Measurements from ENCODE around the gene NBPF3.
"Not testable (repeated sequence)": the region's sequence is repeated elsewhere in the genome, so short reads cannot be mapped to it uniquely, and the experiment has no call there.

NBPF3 gene

GRCh38 chr1:21421307-21421706 lies 18.6 kb upstream of the NBPF3 start:
- WGBS, 2 experiments (ENCODE audit: insufficient coverage in 2 of 2) = 84 to 94% methylated on average over 7 to 8 of the region's 8 CpGs
- H3K36me3 ChIP-seq (ENCODE audit: control insufficient read depth, insufficient read depth, low read length); H3K9me3 ChIP-seq (ENCODE audit: control insufficient read depth, low read length); H3K4me3 ChIP-seq (ENCODE audit: extremely low read depth, insufficient read depth, low read length, poor library complexity, severe bottlenecking); H3K4me1 ChIP-seq (ENCODE audit: control insufficient read depth, insufficient read depth, low read length, poor library complexity, severe bottlenecking); H3K27ac ChIP-seq (ENCODE audit: low read depth, low read length, severe bottlenecking): not testable (repeated sequence)

DNA sequence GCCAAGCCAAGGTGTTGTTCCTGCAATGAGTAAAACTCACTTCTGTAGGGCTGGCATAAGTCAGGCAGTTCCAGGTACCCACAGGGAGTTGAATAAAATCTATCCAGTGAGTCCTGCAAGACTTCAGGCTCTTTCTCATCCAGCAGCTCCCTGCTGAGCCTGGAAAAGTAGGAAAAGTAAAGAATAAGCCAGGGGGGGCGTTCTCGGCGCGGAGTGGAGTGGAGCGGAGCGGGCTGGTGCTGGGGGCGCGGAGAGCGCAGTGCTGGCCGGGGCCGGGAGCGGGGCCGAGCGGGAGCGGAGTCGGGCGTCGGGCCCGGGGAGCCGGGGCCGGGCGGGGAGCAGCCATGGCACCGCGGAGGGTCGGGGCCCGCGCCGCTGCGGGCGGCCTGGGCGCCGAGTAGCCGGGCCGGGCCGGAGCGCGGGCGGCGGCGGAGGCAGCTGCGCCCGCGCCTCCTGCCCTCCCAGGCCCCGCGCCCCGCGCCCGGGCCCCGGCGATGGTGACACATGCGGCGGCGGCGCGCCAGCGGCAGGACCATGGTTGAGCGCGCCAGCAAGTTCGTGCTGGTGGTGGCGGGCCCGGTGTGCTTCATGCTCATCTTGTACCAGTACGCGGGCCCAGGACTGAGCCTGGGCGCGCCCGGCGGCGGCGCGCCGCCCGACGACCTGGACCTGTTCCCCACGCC lies 12.0 kb upstream of the NBPF3 start:
- H3K9me3 ChIP-seq (ENCODE audit: control insufficient read depth, low read length); H3K4me3 ChIP-seq (ENCODE audit: extremely low read depth, insufficient read depth, low read length, poor library complexity, severe bottlenecking); H3K4me1 ChIP-seq (ENCODE audit: control insufficient read depth, insufficient read depth, low read length, poor library complexity, severe bottlenecking); H3K36me3 ChIP-seq (ENCODE audit: control insufficient read depth, insufficient read depth, low read length); H3K27ac ChIP-seq (ENCODE audit: low read depth, low read length, severe bottlenecking): not testable (repeated sequence)
- 3% methylated on average over 13 of the region's 74 CpGs; no CpG with 5 or more reads in 1 of the 2 experiments for WGBS, 2 experiments (ENCODE audit: insufficient coverage in 2 of 2)

DNA sequence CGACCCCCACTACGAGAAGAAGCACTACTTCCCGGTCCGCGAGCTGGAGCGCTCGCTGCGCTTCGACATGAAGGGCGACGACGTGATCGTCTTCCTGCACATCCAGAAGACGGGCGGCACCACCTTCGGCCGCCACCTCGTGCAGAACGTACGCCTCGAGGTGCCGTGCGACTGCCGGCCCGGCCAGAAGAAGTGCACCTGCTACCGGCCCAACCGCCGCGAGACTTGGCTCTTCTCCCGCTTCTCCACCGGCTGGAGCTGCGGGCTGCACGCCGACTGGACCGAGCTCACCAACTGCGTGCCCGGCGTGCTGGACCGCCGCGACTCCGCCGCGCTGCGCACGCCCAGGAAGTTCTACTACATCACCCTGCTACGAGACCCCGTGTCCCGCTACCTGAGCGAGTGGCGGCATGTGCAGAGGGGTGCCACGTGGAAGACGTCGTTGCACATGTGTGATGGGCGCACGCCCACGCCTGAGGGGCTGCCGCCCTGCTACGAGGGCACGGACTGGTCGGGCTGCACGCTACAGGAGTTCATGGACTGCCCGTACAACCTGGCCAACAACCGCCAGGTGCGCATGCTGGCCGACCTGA lies 11.4 kb upstream of the NBPF3 start:
- H3K9me3 ChIP-seq (ENCODE audit: control insufficient read depth, low read length); H3K27ac ChIP-seq (ENCODE audit: low read depth, low read length, severe bottlenecking); H3K4me1 ChIP-seq (ENCODE audit: control insufficient read depth, insufficient read depth, low read length, poor library complexity, severe bottlenecking); H3K36me3 ChIP-seq (ENCODE audit: control insufficient read depth, insufficient read depth, low read length); H3K4me3 ChIP-seq (ENCODE audit: extremely low read depth, insufficient read depth, low read length, poor library complexity, severe bottlenecking): not testable (repeated sequence)
- 93 to 95% methylated on average over 4 to 13 of the region's 66 CpGs for WGBS, 2 experiments (ENCODE audit: insufficient coverage in 2 of 2)

DNA sequence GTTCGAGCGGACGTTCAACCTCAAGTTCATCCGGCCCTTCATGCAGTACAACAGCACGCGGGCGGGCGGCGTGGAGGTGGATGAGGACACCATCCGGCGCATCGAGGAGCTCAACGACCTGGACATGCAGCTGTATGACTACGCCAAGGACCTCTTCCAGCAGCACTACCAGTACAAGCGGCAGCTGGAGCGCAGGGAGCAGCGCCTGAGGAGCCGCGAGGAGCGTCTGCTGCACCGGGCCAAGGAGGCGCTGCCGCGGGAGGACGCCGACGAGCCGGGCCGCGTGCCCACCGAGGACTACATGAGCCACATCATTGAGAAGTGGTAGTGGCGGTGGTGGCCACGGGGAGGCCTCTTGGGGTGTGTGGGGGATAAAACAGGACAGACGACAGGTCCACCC lies 10.7 kb upstream of the NBPF3 start:
- H3K4me1 ChIP-seq (ENCODE audit: control insufficient read depth, insufficient read depth, low read length, poor library complexity, severe bottlenecking); H3K36me3 ChIP-seq (ENCODE audit: control insufficient read depth, insufficient read depth, low read length); H3K4me3 ChIP-seq (ENCODE audit: extremely low read depth, insufficient read depth, low read length, poor library complexity, severe bottlenecking); H3K9me3 ChIP-seq (ENCODE audit: control insufficient read depth, low read length); H3K27ac ChIP-seq (ENCODE audit: low read depth, low read length, severe bottlenecking): not testable (repeated sequence)
- WGBS, 2 experiments (ENCODE audit: insufficient coverage in 2 of 2) = 95 to 100% methylated on average over 1 to 32 of the region's 34 CpGs

- WGBS, 2 experiments (ENCODE audit: insufficient coverage in 2 of 2) = 83 to 100% methylated on average over 1 of the region's 6 CpGs
- not testable (repeated sequence) for H3K4me1 ChIP-seq (ENCODE audit: control insufficient read depth, insufficient read depth, low read length, poor library complexity, severe bottlenecking); H3K9me3 ChIP-seq (ENCODE audit: control insufficient read depth, low read length); H3K36me3 ChIP-seq (ENCODE audit: control insufficient read depth, insufficient read depth, low read length); H3K27ac ChIP-seq (ENCODE audit: low read depth, low read length, severe bottlenecking); H3K4me3 ChIP-seq (ENCODE audit: extremely low read depth, insufficient read depth, low read length, poor library complexity, severe bottlenecking)
These were observed 9.1 kb upstream of the NBPF3 start for GRCh38 chr1:21430875-21431274.

DNA sequence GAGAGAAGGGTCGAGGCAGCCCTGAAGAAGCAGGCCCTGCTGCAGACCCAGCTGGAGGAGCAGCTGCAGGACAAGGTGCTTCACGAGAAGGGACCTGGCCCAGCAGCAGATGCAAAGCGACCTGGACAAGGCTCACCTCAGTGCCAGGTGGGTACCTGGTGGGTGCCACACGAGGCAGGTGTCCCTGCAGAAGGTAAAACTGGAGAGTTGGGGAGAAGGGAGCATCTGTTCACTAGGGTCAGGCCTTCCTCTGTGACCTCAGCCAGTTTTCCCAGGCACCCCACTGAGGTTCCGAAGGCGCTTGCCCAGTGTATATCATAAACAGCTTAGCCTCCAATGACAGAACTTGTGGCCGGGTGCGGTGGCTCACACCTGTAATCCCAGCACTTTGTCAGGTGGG lies 5.5 kb upstream of the NBPF3 start:
- Histone ChIP-seq H3K9me3 (ENCODE audit: control insufficient read depth, low read length) (no peaks in the 10 kb centered on the region), H3K4me1 (ENCODE audit: control insufficient read depth, insufficient read depth, low read length, poor library complexity, severe bottlenecking) (no peaks in the 10 kb centered on the region), H3K4me3 (ENCODE audit: extremely low read depth, insufficient read depth, low read length, poor library complexity, severe bottlenecking) (no peak overlapping the region), H3K27ac (ENCODE audit: low read depth, low read length, severe bottlenecking) (no peak overlapping the region), H3K36me3 (ENCODE audit: control insufficient read depth, insufficient read depth, low read length) (no peaks in the 10 kb centered on the region)
- WGBS, 2 experiments (ENCODE audit: insufficient coverage in 2 of 2) = 82 to 91% methylated on average over 8 of the region's 8 CpGs

DNA sequence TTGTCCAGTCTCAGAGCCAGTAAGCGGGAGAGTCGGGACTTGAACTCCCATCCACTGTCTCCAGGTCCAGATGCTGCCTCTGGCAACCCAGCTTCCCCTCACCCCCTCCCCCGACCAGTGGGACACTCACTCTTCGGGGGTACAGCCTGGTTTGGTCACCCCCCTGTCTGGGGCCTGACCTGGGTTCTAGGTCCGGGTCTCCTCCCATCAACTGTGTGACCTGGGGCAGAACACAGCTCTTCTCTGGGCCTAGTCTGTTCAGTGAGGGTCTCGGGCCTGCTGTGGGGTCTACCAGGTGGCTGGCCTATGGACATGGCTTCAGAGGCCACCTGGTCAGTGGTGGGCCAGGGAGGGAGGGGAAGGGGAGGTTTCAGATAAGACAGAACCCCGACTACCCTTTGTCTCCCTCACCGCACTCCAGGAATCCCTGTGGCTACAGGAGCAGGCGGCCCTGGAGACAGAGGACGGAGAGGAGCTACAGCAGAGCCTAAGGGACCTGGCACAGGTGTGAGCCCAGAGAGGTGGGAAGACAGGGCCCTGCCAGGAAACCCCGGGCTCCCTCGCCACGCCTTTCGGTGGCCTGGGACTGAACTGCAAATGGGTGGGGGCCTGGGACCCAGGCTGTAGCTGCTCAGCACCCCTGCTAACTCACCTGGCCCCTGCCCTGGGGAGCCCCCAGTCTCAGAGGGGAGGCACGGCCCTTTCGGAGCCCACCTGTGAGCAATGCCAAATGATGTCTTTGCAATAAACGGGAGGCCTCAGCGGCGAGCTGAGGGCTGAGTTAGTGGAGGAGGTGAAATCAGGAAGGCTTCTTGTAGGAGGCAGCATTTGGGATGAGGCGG lies 4.1 kb upstream of the NBPF3 start:
- Histone ChIP-seq H3K4me1 (ENCODE audit: control insufficient read depth, insufficient read depth, low read length, poor library complexity, severe bottlenecking) (no peaks in the 10 kb centered on the region), H3K27ac (ENCODE audit: low read depth, low read length, severe bottlenecking) (no peak overlapping the region), H3K36me3 (ENCODE audit: control insufficient read depth, insufficient read depth, low read length) (no peaks in the 10 kb centered on the region), H3K9me3 (ENCODE audit: control insufficient read depth, low read length) (no peaks in the 10 kb centered on the region), H3K4me3 (ENCODE audit: extremely low read depth, insufficient read depth, low read length, poor library complexity, severe bottlenecking) (peak overlapping the region; percentile 18)
- 89 to 90% methylated on average over 17 to 19 of the region's 20 CpGs for WGBS, 2 experiments (ENCODE audit: insufficient coverage in 2 of 2)

- Histone ChIP-seq H3K4me3 (ENCODE audit: extremely low read depth, insufficient read depth, low read length, poor library complexity, severe bottlenecking) (peak overlapping the region; percentile 18), H3K4me1 (ENCODE audit: control insufficient read depth, insufficient read depth, low read length, poor library complexity, severe bottlenecking) (no peaks in the 10 kb centered on the region), H3K36me3 (ENCODE audit: control insufficient read depth, insufficient read depth, low read length) (no peaks in the 10 kb centered on the region), H3K27ac (ENCODE audit: low read depth, low read length, severe bottlenecking) (no peak overlapping the region), H3K9me3 (ENCODE audit: control insufficient read depth, low read length) (no peaks in the 10 kb centered on the region)
- 16 to 23% methylated on average over 23 to 34 of the region's 43 CpGs for WGBS, 2 experiments (ENCODE audit: insufficient coverage in 2 of 2)
These were observed 3.2 kb upstream of the NBPF3 start for GRCh38 chr1:21436488-21437340.

- no peaks in the 10 kb centered on the region for H3K36me3 ChIP-seq (ENCODE audit: control insufficient read depth, insufficient read depth, low read length)
- WGBS, 2 experiments (ENCODE audit: insufficient coverage in 2 of 2) = 87 to 91% methylated on average over 14 to 15 of the region's 15 CpGs
These were observed 2.6 kb upstream of the NBPF3 start for GRCh38 chr1:21437341-21437640.

DNA sequence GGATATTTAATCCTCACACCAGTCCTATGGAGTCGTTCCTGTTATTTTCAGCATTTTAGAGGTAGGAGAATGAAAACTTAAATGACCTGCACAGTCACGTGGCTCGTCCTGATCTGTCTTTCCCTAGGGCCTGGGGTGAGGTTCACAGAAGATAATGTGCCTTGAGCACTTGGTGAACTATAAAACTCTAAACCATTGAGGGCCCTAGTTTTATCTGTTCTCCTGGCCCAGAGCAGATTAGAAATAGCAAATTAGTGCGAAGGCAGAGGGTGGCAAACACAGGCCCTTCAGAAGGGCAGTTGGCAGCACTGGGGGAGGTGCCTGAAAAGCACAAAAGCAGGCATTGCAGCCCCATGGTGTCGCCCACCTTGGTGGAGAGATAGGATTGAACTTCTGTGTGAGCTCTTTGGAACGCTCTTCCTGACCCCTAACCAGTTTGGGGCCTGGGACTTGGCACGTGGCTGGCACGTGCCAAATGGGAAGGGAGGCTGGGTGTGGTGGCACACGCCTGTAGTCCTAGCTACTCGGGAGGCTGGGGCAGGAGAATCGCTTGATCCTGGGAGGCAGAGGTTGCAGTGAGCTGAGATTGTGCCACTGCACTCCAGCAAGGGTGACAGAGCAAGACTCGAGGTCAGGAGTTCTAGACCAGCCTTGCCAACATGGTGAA lies 1.2 kb upstream of the NBPF3 start:
- H3K4me1 ChIP-seq (ENCODE audit: control insufficient read depth, insufficient read depth, low read length, poor library complexity, severe bottlenecking); H3K27ac ChIP-seq (ENCODE audit: low read depth, low read length, severe bottlenecking); H3K9me3 ChIP-seq (ENCODE audit: control insufficient read depth, low read length); H3K36me3 ChIP-seq (ENCODE audit: control insufficient read depth, insufficient read depth, low read length); H3K4me3 ChIP-seq (ENCODE audit: extremely low read depth, insufficient read depth, low read length, poor library complexity, severe bottlenecking): not testable (repeated sequence)
- WGBS, 2 experiments (ENCODE audit: insufficient coverage in 2 of 2) = 94 to 96% methylated on average over 9 to 10 of the region's 12 CpGs

More at GRCh38 chr1:21437341-21437640, 2.6 kb upstream of the NBPF3 start:
- Histone ChIP-seq H3K4me1 (ENCODE audit: control insufficient read depth, insufficient read depth, low read length, poor library complexity, severe bottlenecking) (no peaks in the 10 kb centered on the region), H3K9me3 (ENCODE audit: control insufficient read depth, low read length) (no peaks in the 10 kb centered on the region), H3K27ac (ENCODE audit: low read depth, low read length, severe bottlenecking) (no peak overlapping the region), H3K4me3 (ENCODE audit: extremely low read depth, insufficient read depth, low read length, poor library complexity, severe bottlenecking) (no peak overlapping the region)

All from mesodermal cell (in vitro differentiated cells).